C4-2B (cell line): Measurements from ENCODE around the gene RESP18.

Experiments used
- H3K27ac ChIP-seq: fragments of 450-650 bp; 2 replicates; pipeline ENCODE4 v1.5.1; 2017
- CTCF ChIP-seq: fragments of 450-650 bp; conservative IDR thresholded peaks from 2 replicates; pipeline ENCODE4 v1.5.1; 2017; ENCODE audit warnings: mild to moderate bottlenecking
- ZFX ChIP-seq: fragments of 450-650 bp; IDR thresholded peaks from 2 replicates; pipeline ENCODE4 v1.6.1; 2017

The RESP18 gene

GRCh38 chr2:219285894-219286425 lies 46.6 kb downstream of the RESP18 start:
- TF ChIP-seq ZFX: no peak
- TF ChIP-seq CTCF: no peak

GRCh38 chr2:219285373-219285735 lies 47.2 kb downstream of the RESP18 start:
- H3K27ac ChIP-seq: no peak overlapping the region

More at GRCh38 chr2:219285894-219286425, 46.6 kb downstream of the RESP18 start:
- no peak overlapping the region for H3K27ac ChIP-seq

GRCh38 chr2:219284501-219285372 lies 47.8 kb downstream of the RESP18 start:
- H3K27ac ChIP-seq: no peak overlapping the region
- TF ChIP-seq CTCF: no peak
- TF ChIP-seq ZFX: no peak

More at GRCh38 chr2:219285373-219285735, 47.2 kb downstream of the RESP18 start:
- TF ChIP-seq ZFX (no peak), CTCF (no peak)

GRCh38 chr2:219282943-219283581 lies 49.5 kb downstream of the RESP18 start:
- TF ChIP-seq CTCF: no peak
- no peak for TF ChIP-seq ZFX
- H3K27ac ChIP-seq: no peak overlapping the region

- no peak for TF ChIP-seq ZFX
- TF ChIP-seq CTCF: no peak
- H3K27ac ChIP-seq: no peak overlapping the region
These were observed 50.2 kb downstream of the RESP18 start for GRCh38 chr2:219282375-219282774.

- no peak for TF ChIP-seq CTCF
- TF ChIP-seq ZFX: no peak
- H3K27ac ChIP-seq: no peak overlapping the region
These were observed 51.0 kb downstream of the RESP18 start for GRCh38 chr2:219281588-219281987.

GRCh38 chr2:219280651-219281050 lies 51.9 kb downstream of the RESP18 start:
- H3K27ac ChIP-seq: no peak overlapping the region
- no peak for TF ChIP-seq ZFX
- TF ChIP-seq CTCF: no peak
